ENCODE results near the gene UQCC2. TPM values are rescaled to one million over a fixed set of nuclear protein-coding genes. Genes with fewer than 3 reads are reported as not detected.

Gene UQCC2
- total RNA-seq, 1 donor from 2014 or later = 209 TPM

DNA sequence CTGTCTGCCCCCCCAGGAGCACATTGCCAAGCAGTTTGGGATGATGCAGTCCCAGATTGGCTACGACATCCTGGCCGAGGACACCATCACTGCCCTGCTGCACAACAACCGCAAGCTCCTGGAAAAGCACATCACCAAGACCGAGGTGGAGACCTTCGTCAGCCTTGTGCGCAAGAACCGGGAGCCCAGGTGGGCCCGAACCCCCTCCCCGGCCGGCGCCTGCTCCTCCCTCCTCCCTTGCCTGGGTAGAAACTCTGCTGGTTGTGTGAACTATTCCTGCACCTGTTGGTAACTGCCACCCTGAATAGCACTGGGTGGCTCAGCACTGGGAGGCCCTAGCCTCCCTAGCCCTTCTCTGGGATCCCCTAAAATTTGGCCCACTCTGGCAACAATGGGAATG, 43.7 kb downstream of the UQCC2 start:
- intact Hi-C loops (cut with DNase I) = no loop called here
- DNase-seq (ENCODE audit: low spot score) = no peak

DNA sequence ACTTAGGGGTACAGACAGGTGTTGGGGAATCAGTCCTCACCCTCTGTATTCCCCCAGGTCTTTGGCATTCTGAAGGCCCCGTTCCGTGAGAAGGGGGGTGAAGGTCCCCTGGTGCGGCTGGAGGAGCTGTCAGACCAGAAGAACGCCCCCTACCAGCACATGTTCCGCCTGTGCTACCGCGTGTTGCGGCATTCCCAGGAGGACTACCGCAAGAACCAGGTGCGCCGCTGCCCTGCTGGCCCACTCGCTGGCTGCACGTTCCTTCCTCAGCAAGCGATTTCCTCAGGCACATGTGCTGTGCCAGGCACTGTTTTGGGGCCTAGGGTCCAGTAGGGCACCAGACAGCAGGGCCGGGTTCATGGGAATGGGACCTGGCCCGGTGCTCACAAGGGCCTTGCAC, 44.4 kb downstream of the UQCC2 start:
- intact Hi-C loops (cut with DNase I) = no loop called here
- DNase-seq (ENCODE audit: low spot score) = no peak

DNA sequence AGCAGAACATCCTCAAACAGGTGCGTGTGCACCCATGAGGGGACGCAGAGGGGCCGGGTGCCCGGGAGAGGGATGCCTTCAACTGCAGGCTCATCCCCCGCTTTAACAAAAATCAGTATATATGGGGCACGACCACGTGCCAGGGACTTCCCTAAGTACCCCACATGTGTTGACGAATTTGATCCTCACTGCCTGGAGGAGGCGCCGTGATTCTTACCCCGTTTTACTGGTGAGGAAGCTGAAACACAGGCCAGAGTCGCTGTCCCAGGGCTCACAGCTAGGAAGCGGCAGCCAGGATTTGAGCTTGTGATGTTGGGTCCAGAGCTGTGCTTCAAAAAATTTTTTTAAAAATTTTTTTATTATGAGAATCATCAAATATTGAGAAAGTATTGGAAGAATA, 45.5 kb downstream of the UQCC2 start:
- DNase-seq (ENCODE audit: low spot score) = no peak
- intact Hi-C loops (cut with DNase I) = no loop called here

DNA sequence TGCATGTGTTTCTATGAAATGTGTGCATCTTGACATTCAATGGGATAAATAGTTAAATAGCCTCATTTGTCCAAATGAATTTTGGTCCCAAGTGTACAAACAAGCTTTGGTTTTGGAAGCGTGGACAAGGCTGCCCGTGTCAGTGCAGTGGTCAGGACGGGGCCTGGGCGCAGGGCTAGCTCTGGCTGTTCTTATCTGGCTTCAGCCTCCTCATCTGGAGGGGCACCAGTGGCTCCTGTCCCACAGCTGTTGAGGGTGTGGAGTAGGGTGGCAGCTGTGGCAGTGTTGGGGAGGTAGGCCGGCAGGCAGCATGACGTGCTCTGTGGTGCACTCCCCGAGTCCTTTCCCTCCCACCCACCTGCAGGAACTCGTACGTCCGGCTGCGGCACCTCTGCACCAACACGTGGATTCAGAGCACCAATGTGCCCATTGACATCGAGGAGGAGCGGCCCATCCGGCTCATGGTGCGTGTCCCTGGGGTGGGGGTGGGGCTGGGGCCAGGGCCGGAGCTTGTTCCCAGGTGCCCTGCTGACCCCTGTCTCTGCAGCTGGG, 46.9 kb downstream of the UQCC2 start:
- no peak for DNase-seq (ENCODE audit: low spot score)
- intact Hi-C loops (cut with DNase I) = no loop called here

DNA sequence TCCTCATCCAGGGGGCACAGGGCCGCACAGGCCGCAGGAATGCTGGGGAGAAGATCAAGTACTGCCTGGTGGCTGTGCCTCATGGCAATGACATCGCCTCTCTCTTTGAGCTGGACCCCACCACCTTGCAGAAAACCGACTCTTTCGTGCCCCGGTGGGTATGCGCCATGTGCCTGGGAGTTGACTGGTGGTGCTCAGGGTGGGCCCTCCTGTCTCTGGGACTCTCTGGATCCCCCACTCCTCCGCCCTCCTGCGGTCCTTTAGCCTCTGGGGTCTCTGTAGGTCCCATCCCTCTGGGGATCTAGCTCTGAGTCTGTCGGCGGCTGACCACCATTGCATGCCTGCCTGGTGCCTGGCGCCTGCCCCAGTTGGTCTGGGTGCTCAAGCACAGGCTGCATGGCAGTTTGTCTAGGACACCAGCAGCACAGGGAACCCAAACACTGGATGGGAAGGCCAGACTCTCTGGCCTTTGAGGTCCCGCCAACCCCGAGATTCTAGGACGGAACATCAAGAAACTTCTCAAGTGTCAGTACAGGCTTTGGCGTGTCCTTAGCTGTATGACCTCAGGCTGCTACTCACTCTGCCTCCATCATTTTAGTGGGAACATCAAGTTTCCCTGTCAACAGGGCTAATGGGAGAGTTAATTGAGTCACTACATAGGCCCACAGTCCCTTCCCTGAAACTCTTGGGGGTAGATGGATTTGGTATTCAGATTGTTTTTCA, 47.6 kb downstream of the UQCC2 start:
- no peak for DNase-seq (ENCODE audit: low spot score)
- intact Hi-C loops (cut with DNase I) = no loop called here

DNA sequence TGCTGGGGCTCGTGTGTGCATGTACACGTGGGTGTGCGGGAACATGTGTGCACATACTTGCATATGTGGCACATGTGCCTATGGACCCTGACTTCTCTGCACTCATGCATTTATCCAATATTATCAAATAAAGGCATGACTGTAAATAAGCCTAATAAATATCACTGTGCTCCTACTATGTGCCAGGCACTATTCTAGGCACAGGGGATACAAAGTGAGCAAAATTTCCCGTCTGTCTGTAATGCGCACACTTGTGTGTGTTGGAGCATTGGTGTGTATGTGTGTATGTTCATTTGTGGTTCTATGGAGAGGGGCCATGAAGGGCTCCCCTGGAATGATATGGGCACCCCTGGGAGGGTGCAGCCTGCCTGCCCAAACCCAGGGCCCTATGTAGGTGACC, 48.5 kb downstream of the UQCC2 start:
- intact Hi-C loops (cut with DNase I) = no loop called here

DNA sequence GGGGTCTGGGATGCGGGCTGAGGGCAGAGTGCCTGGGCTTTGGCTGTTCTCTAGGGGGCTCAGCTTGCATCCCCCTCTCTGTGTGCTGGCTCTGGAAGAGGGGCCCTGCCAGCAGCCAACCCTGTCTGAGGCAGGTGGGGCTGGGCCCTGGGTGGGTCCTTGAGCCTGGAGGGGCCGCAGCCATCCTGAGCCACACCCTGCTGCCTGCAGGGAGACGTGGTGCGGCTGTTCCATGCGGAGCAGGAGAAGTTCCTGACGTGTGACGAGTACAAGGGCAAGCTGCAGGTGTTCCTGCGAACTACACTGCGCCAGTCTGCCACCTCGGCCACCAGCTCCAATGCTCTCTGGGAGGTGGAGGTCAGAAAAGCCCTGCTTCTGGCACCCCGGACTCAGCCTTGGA, 49.2 kb downstream of the UQCC2 start:
- DNase-seq (ENCODE audit: low spot score) = no peak

More for the DNA sequence above, 48.5 kb downstream of the UQCC2 start:
- no peak for DNase-seq (ENCODE audit: low spot score)

DNA sequence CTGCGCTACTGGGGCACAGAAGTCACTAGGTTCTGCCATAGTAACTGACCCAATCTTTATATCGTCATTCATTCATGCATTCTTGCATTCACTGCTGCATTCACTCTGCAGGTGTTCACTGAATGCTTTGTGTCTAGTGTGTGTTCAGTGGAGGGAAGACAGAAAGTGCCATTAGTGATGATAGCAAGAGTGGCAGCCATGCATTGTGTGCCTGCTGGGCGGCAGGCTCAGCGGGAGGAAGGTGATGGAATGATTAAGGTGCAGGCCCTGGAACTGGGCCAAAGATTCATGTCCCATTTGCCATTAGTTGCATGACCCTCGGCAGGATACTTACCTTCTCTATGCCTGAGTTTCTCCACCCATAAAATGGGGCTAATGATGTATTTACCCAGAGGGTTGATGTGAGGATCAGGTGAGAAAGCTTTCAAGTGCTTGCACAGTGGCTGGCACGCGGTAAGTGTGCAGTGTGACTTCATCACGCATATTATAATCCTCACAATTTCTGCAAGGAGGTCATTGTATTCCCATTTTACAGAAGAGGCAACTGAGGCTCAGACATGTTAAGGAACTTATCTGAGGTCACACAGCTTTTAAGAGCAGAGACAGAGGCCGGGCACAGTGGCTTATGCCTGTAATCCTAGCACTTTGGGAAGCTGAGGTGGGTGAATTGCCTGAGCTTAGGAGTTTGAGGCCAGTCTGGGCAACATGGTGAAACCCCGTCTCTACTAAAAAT, 50.2 kb downstream of the UQCC2 start:
- no peak for DNase-seq (ENCODE audit: low spot score)
- intact Hi-C loops (cut with DNase I) = no loop called here

More for the DNA sequence above, 49.2 kb downstream of the UQCC2 start:
- intact Hi-C loops (cut with DNase I) = no loop called here

DNA sequence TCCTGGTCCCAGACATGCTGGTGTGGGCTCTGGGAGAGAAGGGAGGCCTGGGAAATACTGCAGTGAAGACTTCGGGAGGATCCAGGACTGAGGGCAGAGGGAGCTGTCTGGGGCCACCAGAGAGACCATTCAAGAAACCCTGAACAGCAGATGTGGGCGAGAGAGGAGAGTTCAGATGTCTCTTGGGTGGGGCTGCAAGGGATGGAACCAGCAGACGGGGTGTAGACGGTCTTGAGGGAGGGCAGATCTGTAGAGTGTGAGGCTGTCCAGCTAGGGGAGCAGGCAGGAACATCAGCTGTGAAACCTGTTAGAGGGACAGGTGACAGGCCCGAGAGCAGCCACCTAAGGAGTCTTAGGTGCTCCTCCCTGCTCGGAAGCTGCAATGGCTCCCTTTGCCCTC, 51.5 kb downstream of the UQCC2 start:
- no peak for DNase-seq (ENCODE audit: low spot score)
- intact Hi-C loops (cut with DNase I) = no loop called here

DNA sequence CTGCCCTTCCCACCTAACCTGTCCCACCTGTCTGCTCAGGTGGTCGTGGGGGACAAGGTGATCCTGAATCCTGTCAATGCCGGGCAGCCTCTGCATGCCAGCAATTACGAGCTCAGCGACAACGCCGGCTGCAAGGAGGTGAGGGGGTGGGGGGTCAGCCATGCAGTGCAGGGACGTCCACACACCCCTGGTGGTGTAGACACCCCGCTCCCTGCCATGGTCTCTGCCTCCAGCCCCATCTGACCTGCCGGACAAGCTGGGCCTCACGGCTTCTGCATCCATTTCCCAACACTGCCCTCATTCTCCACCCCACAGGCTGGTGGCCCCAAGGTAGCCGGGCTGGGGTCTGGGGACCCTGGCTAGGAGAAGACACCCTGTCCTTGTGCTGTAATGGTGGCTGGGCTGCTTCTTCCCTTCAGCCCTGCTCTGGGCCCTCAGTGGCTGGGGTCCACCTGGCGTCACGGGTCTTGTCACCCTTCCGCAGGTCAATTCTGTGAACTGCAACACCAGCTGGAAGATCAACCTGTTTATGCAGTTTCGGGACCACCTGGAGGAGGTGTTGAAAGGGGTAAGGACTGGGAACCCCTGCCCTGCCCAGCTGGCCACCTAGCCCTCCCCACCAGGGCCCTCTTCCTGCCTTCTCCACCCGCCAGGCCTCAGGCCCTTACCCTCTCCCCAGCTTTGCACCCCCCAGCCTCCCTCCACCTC, 52.4 kb downstream of the UQCC2 start:
- no peak for DNase-seq (ENCODE audit: low spot score)
- intact Hi-C loops (cut with DNase I) = no loop called here

DNA sequence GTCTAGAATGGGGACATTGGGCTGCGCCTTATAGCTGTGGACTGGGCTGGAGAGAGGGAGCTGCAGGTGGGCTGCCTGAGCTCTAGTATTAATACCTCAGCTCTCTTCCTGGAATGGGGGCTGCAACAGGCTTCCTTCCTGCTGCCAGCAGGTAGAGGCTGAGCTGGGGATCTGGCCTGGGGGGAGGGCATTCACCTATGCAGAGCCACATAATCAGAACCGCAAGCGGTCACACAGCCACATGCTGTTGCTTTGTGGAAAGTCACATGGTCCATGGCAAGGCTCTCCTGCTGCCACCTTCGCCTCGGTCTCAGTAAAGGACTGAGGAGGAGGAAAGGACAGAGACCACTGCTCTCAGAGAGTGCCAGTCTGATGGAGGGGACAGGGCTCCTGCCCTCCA, 54.7 kb downstream of the UQCC2 start:
- no peak for DNase-seq (ENCODE audit: low spot score)
- intact Hi-C loops (cut with DNase I) = no loop called here

DNA sequence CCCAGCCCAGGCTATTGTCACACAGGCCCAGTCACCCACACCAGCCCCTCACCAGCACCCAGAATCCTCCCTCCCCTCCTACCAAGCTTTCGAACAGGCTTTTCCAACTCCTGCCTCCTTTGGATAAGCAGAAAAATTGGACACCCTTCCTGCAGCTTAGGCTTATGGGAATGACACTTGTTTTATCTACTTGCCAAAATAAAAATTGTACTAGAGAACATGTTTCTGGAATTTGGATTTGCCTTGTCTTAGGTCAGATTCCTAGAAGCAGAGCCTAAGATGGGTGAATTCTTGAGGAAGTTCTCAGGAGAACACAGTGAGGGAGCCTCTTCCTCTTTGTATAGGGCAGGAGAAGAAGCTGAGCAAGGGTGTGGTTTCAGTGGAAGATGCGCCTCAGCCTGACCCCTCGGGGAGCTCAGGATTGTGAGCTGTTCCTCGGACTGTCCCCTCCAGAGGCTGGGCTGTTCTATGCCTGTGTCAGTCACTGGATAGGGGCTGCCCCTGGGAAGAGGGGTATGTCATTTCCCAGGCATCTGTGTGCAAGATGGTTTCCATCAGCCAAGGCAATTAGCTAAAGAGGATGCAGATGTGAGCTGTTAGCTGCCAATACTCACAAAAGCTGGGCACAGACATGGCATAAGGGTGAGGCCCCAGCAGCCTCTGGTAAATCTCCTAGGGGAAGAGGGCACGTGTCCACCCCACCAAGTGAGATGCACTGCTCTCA, 56.5 kb downstream of the UQCC2 start:
- intact Hi-C loops (cut with DNase I) = no loop called here

DNA sequence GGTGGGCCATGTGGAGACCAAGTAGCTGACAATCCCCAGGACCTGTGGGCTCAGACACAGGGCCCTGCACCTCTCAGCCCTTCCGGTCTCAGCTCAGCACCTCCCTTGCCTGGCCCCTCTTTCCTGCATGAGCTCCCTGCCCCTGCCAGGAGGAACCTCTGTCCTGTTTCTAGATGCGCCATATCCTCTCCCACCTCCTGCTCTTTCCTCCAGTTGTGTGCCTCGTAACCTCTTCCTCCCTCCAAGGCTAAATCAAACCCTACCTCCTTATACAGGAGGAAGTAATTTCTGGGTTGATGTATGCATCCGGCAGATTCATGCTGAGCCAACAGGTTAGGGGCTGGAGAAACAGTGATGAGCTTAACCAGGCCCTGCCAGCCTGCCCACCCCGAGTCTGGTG, 59.5 kb downstream of the UQCC2 start:
- no peak for DNase-seq (ENCODE audit: low spot score)
- intact Hi-C loops (cut with DNase I) = no loop called here

More for the DNA sequence above, 56.5 kb downstream of the UQCC2 start:
- no peak for DNase-seq (ENCODE audit: low spot score)

DNA sequence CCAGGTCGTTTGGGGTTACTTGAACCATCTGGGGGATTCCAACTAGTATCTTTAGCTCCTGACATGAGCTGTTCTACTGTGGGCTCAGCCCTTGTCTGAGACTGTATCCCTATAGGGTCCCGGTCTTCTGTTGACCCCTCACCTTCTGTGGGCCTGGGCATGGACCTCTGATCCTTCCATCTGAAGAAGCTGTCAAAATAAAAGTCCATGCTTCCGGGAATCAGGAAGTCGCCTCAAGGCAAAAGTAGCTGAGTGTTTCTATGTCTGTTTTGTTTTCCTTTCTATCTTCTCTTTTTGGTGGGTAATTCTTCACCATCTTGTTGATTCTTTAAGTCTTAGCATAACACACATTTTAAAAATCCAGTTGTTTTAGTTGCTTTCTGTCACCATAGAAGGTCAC, 60.1 kb downstream of the UQCC2 start:
- no peak for DNase-seq (ENCODE audit: low spot score)
- intact Hi-C loops (cut with DNase I) = no loop called here

Small RNA genes within 50 kb of the gene (microRNA-seq; reads per million reads assigned to microRNA genes)
- not detected for gene MIR3934

Other genes starting within 250 kb of the UQCC2 start
- 18.8 TPM for gene BAK1, start 131.4 kb downstream of the UQCC2 start, total RNA-seq
- gene ITPR3, start 90.4 kb downstream of the UQCC2 start, total RNA-seq = 6.9 TPM
- 16.6 TPM for gene IP6K3, start 35.2 kb upstream of the UQCC2 start, total RNA-seq
- gene LEMD2, start 77.4 kb upstream of the UQCC2 start, total RNA-seq = 29.6 TPM
- not detected for gene MLN, start 92.3 kb upstream of the UQCC2 start, total RNA-seq

All from cardiac septum (tissue), 1 donor.